HepG2 (cell line): Measurements from ENCODE around the gene BOD1. TPM values are rescaled to one million over a fixed set of nuclear protein-coding genes. Genes with fewer than 3 reads are reported as not detected.

Experiments
- ATAC-seq: fragments of 200-7000 bp; cut with Tn5 transposase; 3 replicates; pipeline ENCODE4 v1.9.1; 2020; ENCODE audit warnings: mild to moderate bottlenecking, moderate library complexity
- BruUV-seq: library from RNA; stranded (reverse); fragments of 400-500 nt; replicated peaks from 2 replicates; lab custom pipeline; 2021; lab: Mats Ljungman, UMichigan
- CTCF ChIA-PET: fragments of 300-600 bp; formaldehyde crosslinking; extraction: SDS; loops from one replicate; lab custom pipeline; 2021; ENCODE audit warnings: low total read pairs, inconsistent platforms, low intra/inter-chr PET ratio; lab: Yijun Ruan, JAX
- POLR2A ChIA-PET: fragments of 350-600 bp; sonication (Branson Sonifier 250); formaldehyde crosslinking; loops from one replicate; lab custom pipeline; 2020; ENCODE audit warnings: antibody characterized with exemption, inconsistent platforms; lab: Yijun Ruan, JAX
- DNase-seq: peaks from one replicate; pipeline ENCODE4 v3.0.0-alpha.2; 2015; ENCODE audit warnings: low spot score
- FAIRE-seq: peaks from 3 replicates; lab custom pipeline; 2011; peaks lifted over from hg19 to GRCh38; lab: Jason Lieb, UNC
- H2AFZ ChIP-seq: one replicate; pipeline ENCODE4 v1.6.1; 2011; ENCODE audit warnings: low read length, inconsistent platforms
- H3K27ac ChIP-seq: fragments of 300-600 bp; 3 replicates; pipeline ENCODE4 v1.8.0; 2011; ENCODE audit warnings: mixed run types, mild to moderate bottlenecking, mixed read lengths, low read length, inconsistent platforms; ENCODE audit not compliant: insufficient read depth; ENCODE audit errors: extremely low read length
- H3K27me3 ChIP-seq, 2 experiments: fragments of 200-600 bp in 1 of 2; 2 replicates in 1 of 2; 3 replicates in 1 of 2; pipeline versions ENCODE4 v1.6.0 to v1.8.0; 2011; ENCODE audit warnings: low read length in 2 of 2, mild to moderate bottlenecking in 2 of 2, moderate library complexity in 2 of 2, inconsistent platforms in 1 of 2; ENCODE audit not compliant: insufficient read depth in 2 of 2, control insufficient read depth in 1 of 2
- H3K36me3 ChIP-seq, 2 experiments: fragments of 200-600 bp in 1 of 2; replicated peaks in 1 of 2; 2 replicates in 1 of 2; 3 replicates in 1 of 2; pipeline versions ENCODE4 v1.5.1 to v1.8.0; 2011; ENCODE audit warnings: low read length in 2 of 2, inconsistent platforms in 1 of 2; ENCODE audit not compliant: insufficient read depth in 2 of 2, control insufficient read depth in 1 of 2
- H3K4me1 ChIP-seq: 2 replicates; pipeline ENCODE4 v1.5.1; 2012; ENCODE audit warnings: low read length, inconsistent platforms; ENCODE audit not compliant: insufficient read depth
- H3K4me2 ChIP-seq: 2 replicates; pipeline ENCODE4 v1.6.0; 2011; ENCODE audit warnings: low read depth, low read length, inconsistent platforms
- H3K4me3 ChIP-seq, 3 experiments: fragments of 200-600 bp in 1 of 3; sonication (generic), shearing (Covaris generic) in 1 of 3; replicated peaks in 1 of 3; 2 replicates each; pipeline ENCODE4 v1.5.1; 2011 to 2016; ENCODE audit warnings: low read length in 3 of 3, inconsistent platforms in 2 of 3, low read depth in 2 of 3, mild to moderate bottlenecking in 2 of 3, control low read depth in 1 of 3, mixed read lengths in 1 of 3; ENCODE audit not compliant: insufficient read depth in 1 of 3
- H3K79me2 ChIP-seq: one replicate; pipeline ENCODE4 v1.6.1; 2011; ENCODE audit warnings: low read length, inconsistent platforms; ENCODE audit not compliant: insufficient read depth
- H3K9ac ChIP-seq: 2 replicates; pipeline ENCODE4 v1.6.0; 2011; ENCODE audit warnings: mild to moderate bottlenecking, low read depth, low read length, inconsistent platforms; ENCODE audit not compliant: insufficient read depth
- H3K9me3 ChIP-seq: 2 replicates; pipeline ENCODE4 v1.5.1; 2012; ENCODE audit warnings: mild to moderate bottlenecking, low read length
- H4K20me1 ChIP-seq: 2 replicates; pipeline ENCODE4 v1.6.0; 2011; ENCODE audit warnings: inconsistent platforms, mild to moderate bottlenecking, low read length, moderate library complexity; ENCODE audit not compliant: insufficient read depth
- CREB3 ChIP-seq: sonication (generic); formaldehyde crosslinking; IDR thresholded peaks from 2 replicates; pipeline ENCODE4 v1.5.0; 2020; ENCODE audit warnings: missing genetic modification reagents
- HIC2 ChIP-seq: sonication (generic); formaldehyde crosslinking; IDR thresholded peaks from 2 replicates; pipeline ENCODE4 v1.9.0; 2022; ENCODE audit warnings: low read depth, missing genetic modification reagents
- IKZF1 ChIP-seq: fragments of 450-650 bp; IDR thresholded peaks from 2 replicates; pipeline ENCODE4 v1.7.1; 2016
- LRRFIP1 ChIP-seq: sonication (generic); formaldehyde crosslinking; conservative IDR thresholded peaks from 2 replicates; pipeline ENCODE4 v1.4.0; 2020; ENCODE audit warnings: missing genetic modification reagents
- MBNL3 ChIP-seq: fragments of 250-450 bp; sonication (Bioruptor Pico); conservative IDR thresholded peaks from 2 replicates; pipeline ENCODE4 v1.8.0; 2022; ENCODE audit warnings: mild to moderate bottlenecking, inconsistent platforms
- SMARCE1 ChIP-seq: fragments of 450-650 bp; IDR thresholded peaks from 2 replicates; pipeline ENCODE4 v1.6.1; 2017; ENCODE audit warnings: borderline replicate concordance
- TRIM24 ChIP-seq: sonication (generic); formaldehyde crosslinking; IDR thresholded peaks from 2 replicates; pipeline ENCODE4 v1.8.0; 2022; ENCODE audit warnings: mild to moderate bottlenecking, missing genetic modification reagents
- ZFX ChIP-seq: sonication (generic); formaldehyde crosslinking; IDR thresholded peaks from 2 replicates; pipeline ENCODE4 v1.4.0; 2020; ENCODE audit warnings: mild to moderate bottlenecking, low read depth, missing genetic modification reagents, moderate library complexity
- ZNF441 ChIP-seq: sonication (generic); formaldehyde crosslinking; IDR thresholded peaks from 2 replicates; pipeline ENCODE4 v1.7.0; 2021; ENCODE audit warnings: missing genetic modification reagents, borderline replicate concordance
- ZNF646 ChIP-seq: sonication (generic); formaldehyde crosslinking; IDR thresholded peaks from 2 replicates; pipeline ENCODE4 v1.9.0; 2021; ENCODE audit warnings: mild to moderate bottlenecking, missing genetic modification reagents
- WGBS: methylation state at CpG from one replicate; pipeline ENCODE4 v1.1.6; 2017; ENCODE audit warnings: low lambda C conversion rate; 5-methylcytosine and 5-hydroxymethylcytosine counted together
- in situ Hi-C: cut with HindIII; loops from 2 replicates; pipeline ENCODE4 v1.10.0; 2017; ENCODE audit warnings: low pct_unique_long_range_greater_than_20kb; ENCODE audit not compliant: extremely low pct_ligation_motif_present
- intact Hi-C: fragments of 100-400 bp; cut with micrococcal nuclease; formaldehyde crosslinking; loops from one replicate; pipeline ENCODE4 v1.10.0; 2022; ENCODE audit not compliant: unreplicated experiment
- polyA plus RNA-seq, 8 experiments: library from polyadenylated mRNA; depleted of rRNA in 3 of 8; stranded (reverse) in 7 of 8; unstranded in 1 of 8; fragments of >200 nt; fragmentation: Illumina TruSeq in 4 of 8; extraction: Trizol in 4 of 8; gene quantifications; 2 replicates each; pipeline versions ENCODE4 v1.2.1 to v1.2.3, GENCODE V29; 2011 to 2016; ENCODE audit warnings: low read depth in 4 of 8, missing spikeins in 1 of 8, mixed read lengths in 1 of 8; ENCODE audit not compliant: insufficient read depth in 1 of 8
- total RNA-seq, 5 experiments: library from RNA; depleted of rRNA; stranded (reverse); fragments of >200 nt; fragmentation: Illumina TruSeq; extraction: Trizol; gene quantifications; 2 replicates each; pipeline ENCODE4 v1.2.3, GENCODE V29; 2016; ENCODE audit warnings: low read depth in 1 of 5

Gene BOD1
- total and polyA plus RNA-seq, 2 of the 13 experiments (the other 11 are each of a cell fraction or from before 2014, with no cell fraction given), result 81.5 to 103 TPM

- Histone ChIP-seq H3K9ac (no peak overlapping the region), H2AFZ (no peak overlapping the region), H3K27me3 (peaks cover 0 to 1% of the 10 kb centered on the region in 2 experiments; a peak in 2 of 5 replicates), H3K79me2 (no peaks in the 10 kb centered on the region), H3K4me2 (no peak overlapping the region), H3K4me3 (no peak overlapping the region), H3K9me3 (no peaks in the 10 kb centered on the region), H3K4me1 (peaks cover 79% of the 10 kb centered on the region), H4K20me1 (no peaks in the 10 kb centered on the region), H3K27ac (no peak overlapping the region), H3K36me3 (no peaks in the 10 kb centered on the region)
- DNase-seq (no peak), ATAC-seq (peak; percentile 12), FAIRE-seq (no peak)
- WGBS, result 37% methylated on average over 3 of the region's 5 CpGs
- in situ Hi-C loops, result no loop called here
- no TSS peak for BruUV-seq
- ChIA-PET POLR2A (interaction anchor here (1.3 to 1.5 kb wide), 2 partner anchors 9 to 140 kb away, joined by 3 to 6 read pairs; no protein-coding TSS in a partner anchor), CTCF (no interaction called here)
- intact Hi-C loops, result loop anchor here (5.0 kb wide), 1 partner anchor 48 kb away; no protein-coding TSS in a partner anchor
- TF ChIP-seq IKZF1 (no peak), LRRFIP1 (CRISPR knock-in tag) (no peak), TRIM24 (no peak), SMARCE1 (no peak), ZNF646 (CRISPR knock-in tag) (no peak), ZNF441 (no peak), MBNL3 (CRISPR knock-in tag) (no peak), CREB3 (CRISPR knock-in tag) (no peak), ZFX (CRISPR knock-in tag) (no peak), HIC2 (CRISPR knock-in tag) (0 out of 2 replicates have a peak, but pooled peaks have one; percentile 15)
These were observed 7.8 kb upstream of the BOD1 start for GRCh38 chr5:173624282-173624681.
